ENCODE measurements around the gene RPS23. TPM values are rescaled to one million over a fixed set of nuclear protein-coding genes. Genes with fewer than 3 reads are reported as not detected.

RPS23 gene
- total and polyA plus RNA-seq, 5 donors from 2014 or later: 2,211 to 3,406 (median 2,715) TPM

GRCh38 chr5:82298668-82299067 lies 20.5 kb upstream of the RPS23 start:
- no peak overlapping the region for H3K4me3 ChIP-seq (ENCODE audit: low read depth, low read length)
- DNase-seq (no peak), ATAC-seq (ENCODE audit: low read depth in 2 of 2) (no peak)
- H3K36me3 ChIP-seq (ENCODE audit: control insufficient read depth, insufficient read depth, low read length): no peaks in the 10 kb centered on the region
- Mint-ChIP-seq H3K27me3 (no peaks in the 10 kb centered on the region), H3K4me3 (no peak overlapping the region), H3K9me3 (peaks cover 0 to 3% (median 0%) of the 10 kb centered on the region in 7 donors), H3K27ac (no peak overlapping the region), H3K4me1 (no peaks in the 10 kb centered on the region), H3K36me3 (no peaks in the 10 kb centered on the region)
- H3K27ac ChIP-seq (ENCODE audit: insufficient read depth, low read length, poor library complexity, severe bottlenecking): no peak overlapping the region
- no peaks in the 10 kb centered on the region for H3K27me3 ChIP-seq (ENCODE audit: control insufficient read depth, insufficient read depth, low read length)
- no peaks in the 10 kb centered on the region for H3K9me3 ChIP-seq (ENCODE audit: control insufficient read depth in 2 of 2, low read length in 2 of 2)
- no peaks in the 10 kb centered on the region for H3K4me1 ChIP-seq (ENCODE audit: control insufficient read depth, insufficient read depth, low read length, poor library complexity, severe bottlenecking)

- Mint-ChIP-seq H3K4me3 (no peak overlapping the region), H3K9me3 (peaks cover 0 to 3% (median 0%) of the 10 kb centered on the region in 7 donors), H3K36me3 (no peaks in the 10 kb centered on the region), H3K4me1 (no peaks in the 10 kb centered on the region), H3K27me3 (no peaks in the 10 kb centered on the region), H3K27ac (no peak overlapping the region)
- Histone ChIP-seq H3K27me3 (ENCODE audit: control insufficient read depth, insufficient read depth, low read length) (no peaks in the 10 kb centered on the region), H3K36me3 (ENCODE audit: control insufficient read depth, insufficient read depth, low read length) (no peaks in the 10 kb centered on the region), H3K4me1 (ENCODE audit: control insufficient read depth, insufficient read depth, low read length, poor library complexity, severe bottlenecking) (no peaks in the 10 kb centered on the region), H3K27ac (ENCODE audit: insufficient read depth, low read length, poor library complexity, severe bottlenecking) (no peak overlapping the region), H3K4me3 (ENCODE audit: low read depth, low read length) (no peak overlapping the region), H3K9me3 (ENCODE audit: control insufficient read depth in 2 of 2, low read length in 2 of 2) (no peaks in the 10 kb centered on the region)
- ATAC-seq (ENCODE audit: low read depth in 2 of 2) (no peak), DNase-seq (no peak)
Measured at GRCh38 chr5:82297711-82298110, 19.6 kb upstream of the RPS23 start.

GRCh38 chr5:82296929-82297328 lies 18.8 kb upstream of the RPS23 start:
- Mint-ChIP-seq H3K4me1 (no peaks in the 10 kb centered on the region), H3K4me3 (no peak overlapping the region), H3K27me3 (no peaks in the 10 kb centered on the region), H3K36me3 (no peaks in the 10 kb centered on the region), H3K27ac (no peak overlapping the region), H3K9me3 (peaks cover 0 to 3% (median 0%) of the 10 kb centered on the region in 7 donors)
- Histone ChIP-seq H3K4me1 (ENCODE audit: control insufficient read depth, insufficient read depth, low read length, poor library complexity, severe bottlenecking) (no peaks in the 10 kb centered on the region), H3K27ac (ENCODE audit: insufficient read depth, low read length, poor library complexity, severe bottlenecking) (no peak overlapping the region), H3K27me3 (ENCODE audit: control insufficient read depth, insufficient read depth, low read length) (no peaks in the 10 kb centered on the region), H3K4me3 (ENCODE audit: low read depth, low read length) (no peak overlapping the region), H3K36me3 (ENCODE audit: control insufficient read depth, insufficient read depth, low read length) (no peaks in the 10 kb centered on the region), H3K9me3 (ENCODE audit: control insufficient read depth in 2 of 2, low read length in 2 of 2) (no peaks in the 10 kb centered on the region)
- no peak for ATAC-seq (ENCODE audit: low read depth in 2 of 2)
- DNase-seq: no peak

- H3K9me3 Mint-ChIP-seq: peaks cover 0 to 3% (median 0%) of the 10 kb centered on the region in 7 donors
- H3K27ac ChIP-seq (ENCODE audit: insufficient read depth, low read length, poor library complexity, severe bottlenecking): no peak overlapping the region
- no peaks in the 10 kb centered on the region for H3K27me3 Mint-ChIP-seq
- H3K4me1 Mint-ChIP-seq: no peaks in the 10 kb centered on the region
- no peaks in the 10 kb centered on the region for H3K27me3 ChIP-seq (ENCODE audit: control insufficient read depth, insufficient read depth, low read length)
- DNase-seq (no peak), ATAC-seq (ENCODE audit: low read depth in 2 of 2) (no peak)
- no peak overlapping the region for H3K4me3 Mint-ChIP-seq
- no peaks in the 10 kb centered on the region for H3K4me1 ChIP-seq (ENCODE audit: control insufficient read depth, insufficient read depth, low read length, poor library complexity, severe bottlenecking)
- H3K27ac Mint-ChIP-seq: no peak overlapping the region
- no peak overlapping the region for H3K4me3 ChIP-seq (ENCODE audit: low read depth, low read length)
- no peaks in the 10 kb centered on the region for H3K9me3 ChIP-seq (ENCODE audit: control insufficient read depth in 2 of 2, low read length in 2 of 2)
- no peaks in the 10 kb centered on the region for H3K36me3 ChIP-seq (ENCODE audit: control insufficient read depth, insufficient read depth, low read length)
- H3K36me3 Mint-ChIP-seq: no peaks in the 10 kb centered on the region
Measured at GRCh38 chr5:82295959-82296531, 17.9 kb upstream of the RPS23 start.

GRCh38 chr5:82295144-82295543 lies 17.0 kb upstream of the RPS23 start:
- no peaks in the 10 kb centered on the region for H3K27me3 Mint-ChIP-seq
- no peaks in the 10 kb centered on the region for H3K36me3 Mint-ChIP-seq
- ATAC-seq (ENCODE audit: low read depth in 2 of 2): no peak

GRCh38 chr5:82291420-82291819 lies 13.3 kb upstream of the RPS23 start:
- Mint-ChIP-seq H3K4me3 (no peak overlapping the region), H3K36me3 (no peaks in the 10 kb centered on the region), H3K9me3 (no peaks in the 10 kb centered on the region), H3K27me3 (no peaks in the 10 kb centered on the region), H3K4me1 (no peaks in the 10 kb centered on the region), H3K27ac (no peak overlapping the region)
- Histone ChIP-seq H3K27me3 (ENCODE audit: control insufficient read depth, insufficient read depth, low read length) (no peaks in the 10 kb centered on the region), H3K27ac (ENCODE audit: insufficient read depth, low read length, poor library complexity, severe bottlenecking) (no peak overlapping the region), H3K4me3 (ENCODE audit: low read depth, low read length) (no peak overlapping the region), H3K36me3 (ENCODE audit: control insufficient read depth, insufficient read depth, low read length) (no peaks in the 10 kb centered on the region), H3K9me3 (ENCODE audit: control insufficient read depth in 2 of 2, low read length in 2 of 2) (no peaks in the 10 kb centered on the region), H3K4me1 (ENCODE audit: control insufficient read depth, insufficient read depth, low read length, poor library complexity, severe bottlenecking) (no peaks in the 10 kb centered on the region)
- DNase-seq (no peak), ATAC-seq (ENCODE audit: low read depth in 2 of 2) (no peak)

More at GRCh38 chr5:82295144-82295543, 17.0 kb upstream of the RPS23 start:
- no peak overlapping the region for H3K27ac ChIP-seq (ENCODE audit: insufficient read depth, low read length, poor library complexity, severe bottlenecking)
- no peak overlapping the region for H3K4me3 ChIP-seq (ENCODE audit: low read depth, low read length)
- Mint-ChIP-seq H3K4me3 (no peak overlapping the region), H3K27ac (no peak overlapping the region), H3K9me3 (peaks cover 0 to 3% (median 0%) of the 10 kb centered on the region in 7 donors), H3K4me1 (no peaks in the 10 kb centered on the region)
- no peaks in the 10 kb centered on the region for H3K27me3 ChIP-seq (ENCODE audit: control insufficient read depth, insufficient read depth, low read length)
- H3K36me3 ChIP-seq (ENCODE audit: control insufficient read depth, insufficient read depth, low read length): no peaks in the 10 kb centered on the region
- DNase-seq: no peak
- H3K4me1 ChIP-seq (ENCODE audit: control insufficient read depth, insufficient read depth, low read length, poor library complexity, severe bottlenecking): no peaks in the 10 kb centered on the region
- H3K9me3 ChIP-seq (ENCODE audit: control insufficient read depth in 2 of 2, low read length in 2 of 2): no peaks in the 10 kb centered on the region

GRCh38 chr5:82290908-82291307 lies 12.8 kb upstream of the RPS23 start:
- no peak overlapping the region for H3K4me3 ChIP-seq (ENCODE audit: low read depth, low read length)
- DNase-seq: no peak
- no peaks in the 10 kb centered on the region for H3K36me3 Mint-ChIP-seq
- H3K4me1 ChIP-seq (ENCODE audit: control insufficient read depth, insufficient read depth, low read length, poor library complexity, severe bottlenecking): no peaks in the 10 kb centered on the region
- H3K9me3 Mint-ChIP-seq: no peaks in the 10 kb centered on the region
- no peaks in the 10 kb centered on the region for H3K36me3 ChIP-seq (ENCODE audit: control insufficient read depth, insufficient read depth, low read length)
- no peaks in the 10 kb centered on the region for H3K4me1 Mint-ChIP-seq
- no peaks in the 10 kb centered on the region for H3K27me3 Mint-ChIP-seq
- H3K27ac Mint-ChIP-seq: no peak overlapping the region
- no peak overlapping the region for H3K27ac ChIP-seq (ENCODE audit: insufficient read depth, low read length, poor library complexity, severe bottlenecking)
- no peaks in the 10 kb centered on the region for H3K27me3 ChIP-seq (ENCODE audit: control insufficient read depth, insufficient read depth, low read length)
- H3K4me3 Mint-ChIP-seq: no peak overlapping the region
- no peaks in the 10 kb centered on the region for H3K9me3 ChIP-seq (ENCODE audit: control insufficient read depth in 2 of 2, low read length in 2 of 2)
- no peak for ATAC-seq (ENCODE audit: low read depth in 2 of 2)

- H3K27me3 ChIP-seq (ENCODE audit: control insufficient read depth, insufficient read depth, low read length): no peaks in the 10 kb centered on the region
- H3K27ac Mint-ChIP-seq: peak overlapping the region in 1 of 3 donors; percentile 33
- H3K4me3 Mint-ChIP-seq: no peak overlapping the region
- H3K4me1 ChIP-seq (ENCODE audit: control insufficient read depth, insufficient read depth, low read length, poor library complexity, severe bottlenecking): no peaks in the 10 kb centered on the region
- ATAC-seq (ENCODE audit: low read depth in 2 of 2): no peak
- no peaks in the 10 kb centered on the region for H3K9me3 Mint-ChIP-seq
- H3K27me3 Mint-ChIP-seq: no peaks in the 10 kb centered on the region
- no peaks in the 10 kb centered on the region for H3K9me3 ChIP-seq (ENCODE audit: control insufficient read depth in 2 of 2, low read length in 2 of 2)
- H3K36me3 Mint-ChIP-seq: peaks cover 3% of the 10 kb centered on the region
- H3K4me1 Mint-ChIP-seq: peaks cover 0 to 2% (median under 1%) of the 10 kb centered on the region in 4 donors
- no peaks in the 10 kb centered on the region for H3K36me3 ChIP-seq (ENCODE audit: control insufficient read depth, insufficient read depth, low read length)
- H3K4me3 ChIP-seq (ENCODE audit: low read depth, low read length): no peak overlapping the region
- DNase-seq: no peak
- H3K27ac ChIP-seq (ENCODE audit: insufficient read depth, low read length, poor library complexity, severe bottlenecking): no peak overlapping the region
Measured at GRCh38 chr5:82290005-82290404, 11.9 kb upstream of the RPS23 start.
